22Rv1 (cell line): ENCODE measurements around the gene CDYL.

ENCODE experiments used
- H3K27ac ChIP-seq: fragments of 450-650 bp; 2 replicates; pipeline ENCODE4 v1.5.1; 2017
- ZFX ChIP-seq: fragments of 450-650 bp; IDR thresholded peaks from 2 replicates; pipeline ENCODE4 v1.6.1; 2017; ENCODE audit warnings: antibody characterized with exemption, borderline replicate concordance
- TF ChIP-seq, protein P1 (sequence below): fragments of 450-650 bp; IDR thresholded peaks from 2 replicates; pipeline ENCODE4 v1.5.1; 2017; ENCODE audit warnings: mild to moderate bottlenecking

CDYL gene

DNA sequence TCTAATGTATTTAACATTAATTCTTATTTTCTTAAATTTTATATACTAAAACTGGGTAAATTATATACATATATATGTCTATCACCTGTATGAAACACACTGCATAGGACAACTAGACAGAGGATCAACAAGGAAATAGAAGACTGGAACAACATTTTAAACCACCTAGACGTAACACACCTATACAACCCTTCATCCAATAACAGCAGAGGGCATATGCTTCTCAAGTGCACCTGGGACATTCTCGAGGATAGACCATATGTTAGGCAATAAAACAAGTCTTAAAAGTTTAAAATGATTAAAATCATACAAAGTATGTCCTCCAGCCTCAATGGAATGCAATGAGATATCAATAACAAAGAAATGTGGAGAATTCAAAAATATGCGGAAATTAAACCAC lies 182.4 kb downstream of the CDYL start:
- no peak for TF ChIP-seq ZFX
- TF ChIP-seq, protein P1, sequence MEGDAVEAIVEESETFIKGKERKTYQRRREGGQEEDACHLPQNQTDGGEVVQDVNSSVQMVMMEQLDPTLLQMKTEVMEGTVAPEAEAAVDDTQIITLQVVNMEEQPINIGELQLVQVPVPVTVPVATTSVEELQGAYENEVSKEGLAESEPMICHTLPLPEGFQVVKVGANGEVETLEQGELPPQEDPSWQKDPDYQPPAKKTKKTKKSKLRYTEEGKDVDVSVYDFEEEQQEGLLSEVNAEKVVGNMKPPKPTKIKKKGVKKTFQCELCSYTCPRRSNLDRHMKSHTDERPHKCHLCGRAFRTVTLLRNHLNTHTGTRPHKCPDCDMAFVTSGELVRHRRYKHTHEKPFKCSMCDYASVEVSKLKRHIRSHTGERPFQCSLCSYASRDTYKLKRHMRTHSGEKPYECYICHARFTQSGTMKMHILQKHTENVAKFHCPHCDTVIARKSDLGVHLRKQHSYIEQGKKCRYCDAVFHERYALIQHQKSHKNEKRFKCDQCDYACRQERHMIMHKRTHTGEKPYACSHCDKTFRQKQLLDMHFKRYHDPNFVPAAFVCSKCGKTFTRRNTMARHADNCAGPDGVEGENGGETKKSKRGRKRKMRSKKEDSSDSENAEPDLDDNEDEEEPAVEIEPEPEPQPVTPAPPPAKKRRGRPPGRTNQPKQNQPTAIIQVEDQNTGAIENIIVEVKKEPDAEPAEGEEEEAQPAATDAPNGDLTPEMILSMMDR, result no peak
- H3K27ac ChIP-seq, result no peak overlapping the region

DNA sequence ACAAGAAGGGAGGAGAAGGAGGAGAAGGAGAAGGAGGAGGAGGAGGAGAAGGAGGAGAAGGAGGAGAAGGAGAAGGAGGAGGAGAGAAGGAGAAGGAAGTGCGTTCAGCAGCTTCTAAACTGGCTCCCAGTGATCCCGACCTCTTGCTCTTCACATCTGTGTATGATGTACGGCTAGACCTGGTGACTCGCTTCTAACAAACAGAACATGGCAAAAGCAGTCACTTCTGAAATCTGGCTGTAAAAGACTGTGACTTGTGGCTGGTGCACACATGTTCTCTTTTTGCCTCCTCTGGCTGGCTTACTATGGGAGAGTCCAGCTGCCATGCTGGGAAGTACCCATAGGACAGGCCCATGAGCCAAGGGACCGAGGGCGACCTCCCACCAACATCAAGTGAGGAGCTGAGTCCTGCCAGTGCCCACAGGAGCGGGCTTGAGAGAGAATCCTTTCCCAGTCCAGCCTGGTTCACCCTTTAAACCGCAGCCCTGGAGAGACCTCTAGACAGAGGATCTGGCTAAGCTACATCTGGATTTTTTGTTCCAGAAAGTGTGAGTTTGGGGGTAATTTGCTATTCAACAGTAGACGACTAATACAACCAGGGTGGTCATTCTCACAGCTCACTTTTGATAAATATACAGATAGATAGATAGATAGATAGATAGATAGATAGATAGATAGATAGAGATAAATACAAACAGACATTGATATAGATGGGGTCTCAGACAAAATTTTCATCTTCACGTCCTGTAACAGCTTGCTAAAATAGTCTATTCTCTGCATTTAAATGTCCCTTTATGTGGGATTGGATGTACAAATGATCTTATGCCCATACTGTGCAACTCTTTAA lies 185.3 kb downstream of the CDYL start:
- H3K27ac ChIP-seq, result no peak overlapping the region
- TF ChIP-seq, protein P1, result no peak
- no peak for TF ChIP-seq ZFX

DNA sequence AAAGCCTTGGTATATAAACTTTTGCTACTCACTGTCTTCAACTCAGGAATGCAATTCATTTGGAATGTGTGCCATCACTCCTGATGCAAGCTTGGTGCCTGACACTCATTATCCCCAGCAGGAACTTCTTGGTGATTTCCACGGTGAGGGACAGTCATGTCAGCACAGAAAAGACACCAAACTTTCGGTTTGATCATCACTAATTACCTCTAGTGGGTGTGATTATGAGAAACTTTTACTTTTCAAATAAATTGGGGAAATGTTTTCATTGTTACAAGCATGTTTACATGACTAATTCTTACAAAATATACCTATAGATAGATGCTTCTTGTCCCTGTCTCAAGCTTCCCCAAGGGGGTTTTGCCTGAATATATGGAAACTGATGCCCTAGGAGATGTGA lies 186.7 kb downstream of the CDYL start:
- no peak overlapping the region for H3K27ac ChIP-seq
- TF ChIP-seq, protein P1, result no peak
- TF ChIP-seq ZFX, result no peak

DNA sequence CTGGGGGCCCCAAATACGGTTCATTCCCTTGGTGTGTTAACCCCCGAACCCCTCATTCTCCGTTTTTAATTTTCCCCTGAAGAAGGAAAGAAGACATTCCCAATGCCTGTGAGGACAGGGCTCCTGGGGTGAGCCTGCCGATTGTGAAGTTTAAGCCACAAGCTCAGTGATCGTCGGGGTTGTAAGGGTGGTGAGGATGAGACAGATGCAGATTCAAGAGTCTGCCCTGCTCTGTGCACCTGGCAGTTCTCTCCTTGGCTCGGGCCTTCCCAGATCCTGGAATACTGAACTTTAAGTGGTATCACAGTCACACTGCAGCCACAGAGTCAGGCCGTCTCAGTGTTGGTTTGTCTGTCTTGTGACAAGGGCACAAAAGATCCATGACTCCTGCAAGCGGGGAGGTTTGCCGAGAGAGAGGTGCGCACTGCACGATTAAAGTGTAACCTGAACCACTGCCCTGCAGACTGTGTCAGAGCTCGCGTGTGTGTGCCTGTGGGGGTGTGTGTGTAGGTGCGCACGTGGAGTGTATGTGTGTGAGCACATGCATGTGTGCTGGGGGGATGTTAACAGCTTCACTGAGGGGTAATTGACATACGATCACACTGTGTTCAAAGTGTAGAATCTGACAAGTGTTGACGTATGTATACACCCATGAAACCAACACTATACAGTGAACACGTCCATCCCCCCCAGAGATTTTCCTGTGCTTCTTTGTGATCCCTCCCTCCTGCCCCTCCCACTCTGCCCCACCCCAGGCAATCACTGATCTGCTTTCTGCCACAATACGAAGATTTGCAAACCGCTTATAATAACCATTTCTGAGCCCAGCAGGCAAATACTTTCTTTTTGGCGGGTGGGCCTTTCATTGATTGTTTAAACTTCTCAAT lies 188.7 kb downstream of the CDYL start:
- no peak overlapping the region for H3K27ac ChIP-seq
- TF ChIP-seq, protein P1, result no peak
- TF ChIP-seq ZFX, result no peak

DNA sequence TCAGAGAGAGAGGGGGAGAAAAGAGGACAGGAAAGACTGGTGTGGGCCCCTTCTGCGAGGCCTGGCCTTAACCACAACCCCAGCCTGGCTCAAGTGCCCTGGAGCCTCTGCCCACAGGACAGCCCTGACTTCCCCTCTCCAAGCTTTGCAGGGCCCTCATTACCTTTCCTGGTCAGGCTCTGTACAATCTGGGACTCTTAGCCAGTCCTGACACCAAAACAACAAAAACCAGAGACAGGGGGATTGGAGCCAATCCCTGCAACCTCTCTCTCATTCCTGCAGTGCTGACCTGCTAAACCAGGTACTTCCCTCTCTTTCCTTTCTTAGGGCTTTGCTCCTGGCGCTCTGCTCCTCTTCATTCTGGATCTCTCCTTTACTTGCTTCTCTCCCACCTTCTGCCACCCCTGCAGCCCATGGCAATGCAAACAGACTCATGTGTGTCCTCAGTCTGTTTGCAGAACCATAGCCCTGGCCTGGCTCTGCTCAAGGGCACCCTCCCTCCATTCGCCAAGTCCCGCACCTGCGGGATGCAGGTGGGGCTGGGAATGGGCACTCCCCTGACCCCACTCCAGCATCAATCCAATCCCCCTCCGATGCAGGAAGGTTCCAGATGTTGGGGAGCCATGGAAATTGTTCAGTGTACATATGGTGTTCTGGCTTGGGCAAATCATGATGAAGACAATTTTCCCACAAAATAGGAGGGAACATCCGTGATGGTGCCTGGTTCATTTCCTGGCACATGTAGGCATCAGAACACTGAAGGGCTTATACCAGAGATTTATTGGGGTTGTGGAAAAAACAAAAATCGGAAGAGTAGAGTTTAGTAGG lies 189.6 kb downstream of the CDYL start:
- no peak overlapping the region for H3K27ac ChIP-seq
- TF ChIP-seq, protein P1, result no peak
- TF ChIP-seq ZFX, result no peak

DNA sequence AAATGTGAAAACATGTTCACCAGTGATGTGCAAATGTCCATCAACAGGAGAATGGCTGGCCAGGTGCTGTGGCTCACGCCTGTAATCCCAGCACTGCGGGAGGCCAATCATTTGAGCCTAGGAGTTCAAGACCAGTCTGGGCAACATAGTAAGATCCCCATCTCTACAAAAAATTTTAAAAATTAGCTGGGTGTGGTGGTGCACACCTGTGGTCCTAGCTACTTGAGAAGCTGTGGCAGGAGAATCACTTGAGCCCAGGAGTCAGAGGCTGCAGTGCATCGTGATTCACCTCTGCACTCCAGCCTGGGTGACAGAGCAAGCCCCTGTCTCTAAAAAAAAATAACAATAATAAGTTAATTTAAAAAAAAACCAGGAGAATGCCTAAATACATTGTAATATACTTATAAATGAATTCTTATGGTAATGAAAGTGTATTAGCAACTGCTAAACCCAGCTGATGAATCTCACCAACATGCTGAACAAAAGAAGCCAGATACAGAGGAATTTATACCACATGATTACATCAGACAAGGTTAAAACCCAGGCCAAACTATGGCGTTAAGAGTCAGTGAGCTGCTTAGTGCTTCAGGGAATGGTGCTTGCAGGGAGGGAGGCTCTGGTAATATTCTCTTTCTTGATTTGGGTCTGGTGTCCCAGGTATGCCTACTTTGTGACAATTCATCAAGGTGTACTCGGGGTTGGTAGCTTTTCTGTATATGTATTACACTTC lies 191.3 kb downstream of the CDYL start:
- TF ChIP-seq ZFX, result no peak
- TF ChIP-seq, protein P1, result no peak
- no peak overlapping the region for H3K27ac ChIP-seq
